ENCODE data around the gene ACSL3. TPM values are rescaled to one million over a fixed set of nuclear protein-coding genes. Genes with fewer than 3 reads are reported as not detected.

The ACSL3 gene
- 58.8 and 110 TPM in 2 replicates for total RNA-seq

GRCh38 chr2:222860740-222861410, at the start of gene ACSL3:
Gene ACSL3, plus strand, starts transcription at chr2:222861036. Its CDS starts 47,737 bp downstream, at chr2:222908773.

Other genes starting within 250 kb of the ACSL3 start
- 12.0 and 25.4 TPM in 2 replicates for gene FARSB, start 204.9 kb upstream of the ACSL3 start, total RNA-seq
- gene MOGAT1, start 189.4 kb upstream of the ACSL3 start, total RNA-seq, result not detected in 2 replicates
- 0.81 and 1.5 TPM in 2 replicates for gene KCNE4, start 191.2 kb downstream of the ACSL3 start, total RNA-seq

All from mesangial cell (primary cell).